ENCODE results near the gene DPM2. TPM values are rescaled to one million over a fixed set of nuclear protein-coding genes. Genes with fewer than 3 reads are reported as not detected.

The DPM2 gene
- total and polyA plus RNA-seq, 2 of the 4 experiments (the other 2 are of a cell fraction) = 10.8 to 60.6 TPM

DNA sequence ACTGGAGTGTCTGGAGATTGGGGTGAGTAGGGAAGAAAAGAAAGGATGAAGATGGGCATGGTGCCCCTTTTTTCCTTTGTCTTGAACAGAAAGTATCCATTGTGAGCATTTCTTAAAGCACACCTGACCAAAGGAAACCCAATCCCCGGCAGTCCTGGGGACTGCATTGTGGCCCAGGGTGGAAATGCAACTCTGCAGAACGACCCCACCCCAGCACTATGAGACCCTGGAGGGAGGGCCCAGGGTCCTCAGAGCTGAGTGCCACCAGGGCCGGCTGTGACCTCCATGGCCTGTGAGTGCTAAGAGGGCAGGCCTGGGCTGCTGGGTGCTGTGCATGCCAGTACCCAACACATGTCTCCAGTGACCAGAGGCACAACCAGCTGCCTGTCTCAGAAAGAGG, 24.6 kb upstream of the DPM2 start:
- Histone ChIP-seq H2BK15ac (ENCODE audit: low read depth, low read length) (no peak overlapping the region), H3K9ac (ENCODE audit: low read depth, low read length) (no peak overlapping the region), H2BK120ac (ENCODE audit: low read depth, low read length) (no peak overlapping the region), H3K4ac (ENCODE audit: low read depth, low read length) (no peak overlapping the region), H4K20me1 (ENCODE audit: insufficient read depth, low read length) (no peaks in the 10 kb centered on the region), H2AFZ (replicated peaks; ENCODE audit: low read length, poor library complexity) (no peak overlapping the region), H3K56ac (ENCODE audit: extremely low read depth, insufficient read depth, low read length) (no peak overlapping the region), H3K9me3 (ENCODE audit: control insufficient read depth, insufficient read depth, low read length) (no peaks in the 10 kb centered on the region; the same call in 1 of the 2 replicates), H3K36me3 (ENCODE audit: control insufficient read depth, insufficient read depth, low read length) (no peaks in the 10 kb centered on the region), H3K4me2 (ENCODE audit: low read depth, low read length) (no peak overlapping the region), H3K9me1 (ENCODE audit: insufficient read depth, low read length) (peaks cover 14% of the 10 kb centered on the region), H3K4me3 (ENCODE audit: insufficient read depth, low read depth, low read length) (no peak overlapping the region), H3K79me1 (ENCODE audit: low read depth in 1 of 2, low read length in 2 of 2) (peaks cover 43 to 79% of the 10 kb centered on the region in 2 experiments), H2AK9ac (replicated peaks; ENCODE audit: low read depth, low read length, poor library complexity) (no peak overlapping the region), H2BK20ac (ENCODE audit: low read depth, low read length) (no peak overlapping the region), H3K27ac (ENCODE audit: insufficient read depth, low read length) (no peak overlapping the region), H3K27me3 (ENCODE audit: control insufficient read depth, insufficient read depth, low read length) (no peaks in the 10 kb centered on the region), H4K5ac (ENCODE audit: low read depth, low read length) (no peak overlapping the region), H2AK5ac (ENCODE audit: low read depth, low read length) (no peak overlapping the region; the same call in 1 of the 2 replicates), H4K91ac (ENCODE audit: insufficient read depth, low read depth, low read length) (no peak overlapping the region), H4K8ac (ENCODE audit: low read depth in 2 of 2, low read length in 2 of 2) (no peak overlapping the region), H3K14ac (replicated peaks; ENCODE audit: low read depth, low read length) (no peak overlapping the region), H2BK5ac (ENCODE audit: low read depth, low read length, poor library complexity, severe bottlenecking) (no peak overlapping the region), H3K23ac (ENCODE audit: low read depth, low read length) (no peak overlapping the region), H3K4me1 (ENCODE audit: control insufficient read depth, insufficient read depth, low read length) (peaks cover 38% of the 10 kb centered on the region), H3K18ac (ENCODE audit: low read depth, low read length) (no peak overlapping the region)
- intact Hi-C loops (cut with micrococcal nuclease) = no loop called here
- POLR2A ChIA-PET (ENCODE audit: unreplicated experiment) = no interaction called here
- BruUV-seq (replicated peaks) = no TSS peak
- no peak for ATAC-seq (ENCODE audit: low read depth)
- TF ChIP-seq RAD21 (IDR thresholded peaks at IDR 0.05; ENCODE audit: low read length) (no peak), POLR2A (IDR thresholded peaks at IDR 0.05; ENCODE audit: low read depth, low read length) (no peak), SMC3 (IDR thresholded peaks at IDR 0.05; ENCODE audit: low read depth, low read length) (no peak), CHD1 (IDR thresholded peaks at IDR 0.05; ENCODE audit: low read depth, low read length) (no peak), NFE2L2 (IDR thresholded peaks at IDR 0.05; ENCODE audit: low read depth, low read length) (no peak), FOS (IDR thresholded peaks at IDR 0.05; ENCODE audit: low read depth, low read length) (no peak), MXI1 (IDR thresholded peaks at IDR 0.05; ENCODE audit: borderline replicate concordance, low read depth, low read length) (no peak), CEBPB (IDR thresholded peaks at IDR 0.05; ENCODE audit: low read depth, low read length) (no peak), RFX5 (IDR thresholded peaks at IDR 0.05; ENCODE audit: low read depth, low read length) (no peak), MAFK (IDR thresholded peaks at IDR 0.05; ENCODE audit: low read depth, low read length) (no peak)
- TF ChIP-seq, protein P1, sequence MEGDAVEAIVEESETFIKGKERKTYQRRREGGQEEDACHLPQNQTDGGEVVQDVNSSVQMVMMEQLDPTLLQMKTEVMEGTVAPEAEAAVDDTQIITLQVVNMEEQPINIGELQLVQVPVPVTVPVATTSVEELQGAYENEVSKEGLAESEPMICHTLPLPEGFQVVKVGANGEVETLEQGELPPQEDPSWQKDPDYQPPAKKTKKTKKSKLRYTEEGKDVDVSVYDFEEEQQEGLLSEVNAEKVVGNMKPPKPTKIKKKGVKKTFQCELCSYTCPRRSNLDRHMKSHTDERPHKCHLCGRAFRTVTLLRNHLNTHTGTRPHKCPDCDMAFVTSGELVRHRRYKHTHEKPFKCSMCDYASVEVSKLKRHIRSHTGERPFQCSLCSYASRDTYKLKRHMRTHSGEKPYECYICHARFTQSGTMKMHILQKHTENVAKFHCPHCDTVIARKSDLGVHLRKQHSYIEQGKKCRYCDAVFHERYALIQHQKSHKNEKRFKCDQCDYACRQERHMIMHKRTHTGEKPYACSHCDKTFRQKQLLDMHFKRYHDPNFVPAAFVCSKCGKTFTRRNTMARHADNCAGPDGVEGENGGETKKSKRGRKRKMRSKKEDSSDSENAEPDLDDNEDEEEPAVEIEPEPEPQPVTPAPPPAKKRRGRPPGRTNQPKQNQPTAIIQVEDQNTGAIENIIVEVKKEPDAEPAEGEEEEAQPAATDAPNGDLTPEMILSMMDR (conservative IDR thresholded peaks at IDR 0.05; ENCODE audit: low read depth, low read length) = no peak
- TF ChIP-seq, protein P2, sequence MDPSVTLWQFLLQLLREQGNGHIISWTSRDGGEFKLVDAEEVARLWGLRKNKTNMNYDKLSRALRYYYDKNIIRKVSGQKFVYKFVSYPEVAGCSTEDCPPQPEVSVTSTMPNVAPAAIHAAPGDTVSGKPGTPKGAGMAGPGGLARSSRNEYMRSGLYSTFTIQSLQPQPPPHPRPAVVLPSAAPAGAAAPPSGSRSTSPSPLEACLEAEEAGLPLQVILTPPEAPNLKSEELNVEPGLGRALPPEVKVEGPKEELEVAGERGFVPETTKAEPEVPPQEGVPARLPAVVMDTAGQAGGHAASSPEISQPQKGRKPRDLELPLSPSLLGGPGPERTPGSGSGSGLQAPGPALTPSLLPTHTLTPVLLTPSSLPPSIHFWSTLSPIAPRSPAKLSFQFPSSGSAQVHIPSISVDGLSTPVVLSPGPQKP (IDR thresholded peaks at IDR 0.05; ENCODE audit: borderline replicate concordance, low read depth, low read length) = no peak
- TF ChIP-seq, protein P3, sequence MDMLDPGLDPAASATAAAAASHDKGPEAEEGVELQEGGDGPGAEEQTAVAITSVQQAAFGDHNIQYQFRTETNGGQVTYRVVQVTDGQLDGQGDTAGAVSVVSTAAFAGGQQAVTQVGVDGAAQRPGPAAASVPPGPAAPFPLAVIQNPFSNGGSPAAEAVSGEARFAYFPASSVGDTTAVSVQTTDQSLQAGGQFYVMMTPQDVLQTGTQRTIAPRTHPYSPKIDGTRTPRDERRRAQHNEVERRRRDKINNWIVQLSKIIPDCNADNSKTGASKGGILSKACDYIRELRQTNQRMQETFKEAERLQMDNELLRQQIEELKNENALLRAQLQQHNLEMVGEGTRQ (IDR thresholded peaks at IDR 0.05; ENCODE audit: low read depth, low read length) = no peak
- dilution Hi-C loops (cut with HindIII; ENCODE audit: low sequenced_read_pairs, unreplicated experiment) = no loop called here
- CTCF ChIA-PET = interaction anchor here (1.4 kb wide), 1 partner anchor 73 kb away, joined by 3 read pairs; no protein-coding TSS in a partner anchor
- no CpG with 5 or more reads among the region's 3 CpGs for WGBS, 2 experiments (ENCODE audit: extremely low coverage in 2 of 2, insufficient read length in 1 of 2)
- no peak for DNase-seq
- in situ Hi-C loops (cut with MboI; ENCODE audit: low sequenced_read_pairs) = no loop called here

Data from IMR-90 (cell line).